T-helper 1 cell (primary cell): ENCODE data around the gene TUBGCP3.

ENCODE experiments used
- DNase-seq, 5 donors: peaks; one replicate each; pipeline ENCODE4 v3.0.0-alpha.2; 2012 to 2020

TUBGCP3 gene

GRCh38 chr13:112473818-112474217 is 114.1 kb downstream of the TUBGCP3 start:
- DNase-seq: no peak

DNA sequence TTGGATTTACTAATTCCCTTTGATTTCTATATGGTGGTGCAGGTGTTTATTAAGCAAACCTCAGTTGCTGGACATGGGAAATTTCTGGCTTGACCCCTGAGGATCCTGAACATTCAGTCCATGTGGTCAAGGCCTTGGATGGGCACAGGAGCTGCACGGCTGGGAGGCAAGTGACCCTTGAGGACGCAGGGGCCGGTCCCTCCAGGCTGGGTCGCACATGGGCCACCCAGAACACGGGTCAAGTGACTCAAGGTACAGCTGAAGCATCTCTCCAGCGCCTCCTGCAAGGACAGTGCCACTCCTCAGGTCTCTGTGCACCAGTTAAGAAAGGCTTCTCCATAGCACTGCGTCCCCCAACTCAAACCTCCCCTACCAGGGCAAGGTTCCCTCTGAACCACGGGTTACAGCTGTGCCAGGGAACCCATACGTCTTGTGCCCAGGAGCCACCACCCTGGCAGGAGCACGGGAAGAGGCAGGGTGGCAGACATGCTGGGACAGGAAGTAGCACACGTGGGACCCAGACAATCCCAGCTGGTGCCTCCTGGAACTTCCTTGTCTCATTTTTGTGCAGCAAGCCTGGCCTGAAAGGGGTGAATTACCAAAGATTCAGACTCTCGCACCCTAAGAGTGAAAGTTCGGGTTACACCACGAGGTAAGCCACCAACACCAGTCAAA is 118.7 kb downstream of the TUBGCP3 start:
- no peak for DNase-seq

DNA sequence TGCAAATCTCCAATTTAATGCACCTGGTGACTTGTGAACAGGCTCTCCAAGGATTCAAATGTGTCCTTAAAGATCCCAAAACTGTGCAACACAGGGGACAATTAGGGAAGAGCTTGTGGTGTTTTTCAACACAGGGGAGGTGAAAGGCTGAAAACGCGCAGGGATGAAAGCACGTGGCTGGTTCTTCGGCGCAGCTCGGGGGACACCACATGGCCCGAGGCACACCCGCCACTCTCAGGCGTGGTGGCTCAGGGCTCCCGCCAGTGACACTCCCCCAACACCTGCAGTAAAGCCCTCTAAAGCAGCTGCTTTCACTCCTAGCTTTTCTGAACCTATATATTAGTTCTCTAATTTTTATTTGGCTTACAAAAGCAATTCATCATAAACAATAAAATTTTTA is 119.9 kb downstream of the TUBGCP3 start:
- no peak for DNase-seq

DNA sequence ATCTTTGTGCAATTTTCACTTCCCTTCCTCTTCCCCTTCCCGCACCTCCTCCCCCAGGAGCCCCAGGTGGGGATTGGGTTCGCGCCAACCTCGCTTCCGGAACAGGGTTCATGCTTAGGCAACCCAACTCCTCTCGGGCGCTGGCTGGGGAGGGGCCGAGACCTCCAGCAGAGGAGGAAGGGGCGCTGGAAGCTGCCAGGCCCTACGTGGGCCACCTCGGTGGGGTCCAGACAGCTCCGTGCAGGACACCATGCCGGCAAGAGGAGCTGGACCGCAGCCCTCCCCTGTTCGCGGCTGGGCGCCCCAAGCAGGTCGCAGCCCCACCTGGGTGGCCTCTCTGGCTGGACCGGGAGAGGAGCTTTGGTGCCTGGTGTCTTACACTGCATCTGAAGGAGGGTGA is 120.7 kb downstream of the TUBGCP3 start:
- DNase-seq: no peak

DNA sequence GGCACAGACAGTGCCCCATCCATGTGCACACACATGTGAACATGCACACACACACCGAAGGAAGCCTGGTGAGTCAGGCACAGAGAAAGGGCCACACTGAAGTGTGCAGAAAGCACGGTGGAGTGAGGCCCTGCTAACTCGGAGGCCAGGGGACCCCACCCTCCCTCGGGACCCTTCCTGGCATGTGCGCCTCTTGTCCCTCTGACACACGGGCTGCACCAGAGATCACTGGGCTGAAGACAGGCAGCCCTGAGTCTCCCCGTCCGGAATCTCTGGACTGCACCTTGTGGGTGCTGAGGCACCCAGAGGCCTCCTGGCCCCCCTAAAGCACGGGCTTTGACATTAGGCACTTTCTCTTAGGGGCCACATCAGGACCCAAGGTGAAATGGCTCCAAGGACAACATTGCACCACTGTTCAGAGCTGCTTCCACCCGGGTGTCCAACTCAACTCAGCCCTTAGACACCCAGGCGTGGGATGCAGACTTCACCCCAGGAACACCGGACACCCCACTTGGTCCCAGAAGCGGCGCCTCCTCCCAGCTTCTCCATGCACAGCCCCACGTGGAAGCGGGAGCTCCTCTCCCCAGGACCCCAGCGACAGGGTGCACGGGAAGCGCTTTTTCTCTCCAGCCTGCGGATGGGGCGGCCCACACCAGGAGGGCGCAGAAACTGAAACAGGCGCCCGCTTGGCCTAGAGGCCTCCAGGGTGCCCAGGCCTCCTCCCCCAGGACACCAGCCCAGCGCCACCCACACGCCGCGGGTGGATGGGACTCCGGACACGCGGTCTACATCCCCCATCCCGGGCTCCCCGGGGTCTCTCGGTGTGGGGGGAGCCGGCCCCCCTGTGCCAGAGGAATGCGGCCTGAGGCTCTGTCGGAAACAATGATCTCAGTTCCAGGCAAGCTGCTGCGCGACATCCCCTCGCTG is 121.6 kb downstream of the TUBGCP3 start:
- DNase-seq: no peak

DNA sequence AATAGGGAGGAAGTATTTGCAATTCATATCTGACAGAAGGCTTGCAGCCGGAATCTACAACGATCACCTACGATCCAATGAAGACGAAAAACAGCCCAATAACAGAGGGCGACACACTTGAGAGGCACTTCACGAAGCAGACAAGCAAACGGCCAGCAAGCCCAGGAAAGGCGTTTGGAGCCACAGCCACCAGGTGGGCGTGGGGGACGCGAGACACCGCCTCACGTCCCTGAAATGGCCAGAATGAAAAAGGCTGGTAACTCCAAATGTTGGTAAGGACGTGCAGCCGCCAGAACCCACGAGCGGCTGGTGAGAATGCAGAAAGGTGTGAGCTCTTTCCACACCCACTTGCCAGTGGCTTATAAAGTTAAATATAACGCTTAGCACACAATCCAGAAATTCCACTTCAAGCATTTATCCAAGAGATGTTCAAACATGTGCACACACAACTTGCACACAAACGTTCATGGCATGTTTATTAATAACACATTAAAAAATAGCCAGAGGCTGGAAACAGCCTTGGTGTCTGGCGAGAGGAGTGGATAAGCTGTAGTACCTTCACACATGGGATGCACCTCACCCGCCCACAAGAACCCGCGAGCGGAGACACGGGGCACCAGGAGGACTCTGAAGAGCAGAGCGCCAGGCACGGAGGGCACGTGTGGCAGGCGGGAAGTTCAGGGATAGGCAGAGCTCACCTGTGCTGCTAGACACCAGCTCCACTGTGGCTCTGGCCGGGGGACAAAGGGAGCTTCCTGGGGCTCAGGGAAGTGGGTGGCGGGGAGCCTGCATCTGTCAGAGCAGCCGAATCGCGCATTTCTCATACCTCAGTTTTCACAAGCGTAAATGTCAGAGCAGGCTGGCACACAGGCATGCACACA is 122.5 kb downstream of the TUBGCP3 start:
- no peak for DNase-seq

GRCh38 chr13:112464720-112465119 is 123.2 kb downstream of the TUBGCP3 start:
- DNase-seq: no peak

- no peak for DNase-seq
Observed at GRCh38 chr13:112462408-112462807, 125.5 kb downstream of the TUBGCP3 start.

DNA sequence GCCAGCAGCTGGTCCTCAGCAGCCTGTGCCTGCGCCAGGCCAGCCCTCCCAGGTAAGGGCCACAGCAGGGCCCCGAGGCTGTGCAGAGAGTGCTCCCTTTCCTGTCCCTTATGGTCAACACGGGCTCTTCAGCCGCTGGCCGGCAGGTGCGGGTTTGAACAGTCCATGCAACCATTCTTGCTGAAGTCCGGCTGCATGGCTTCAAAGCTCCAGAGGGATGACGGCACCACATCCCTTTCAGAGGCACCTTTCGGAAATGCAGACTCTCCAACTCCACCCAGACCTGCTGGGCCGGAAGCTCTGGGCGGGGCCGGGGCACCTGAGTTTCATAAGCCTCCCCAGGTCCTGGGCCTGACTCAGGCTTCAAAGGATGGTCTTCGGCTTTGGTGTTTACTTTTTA is 130.5 kb downstream of the TUBGCP3 start:
- no peak for DNase-seq

DNA sequence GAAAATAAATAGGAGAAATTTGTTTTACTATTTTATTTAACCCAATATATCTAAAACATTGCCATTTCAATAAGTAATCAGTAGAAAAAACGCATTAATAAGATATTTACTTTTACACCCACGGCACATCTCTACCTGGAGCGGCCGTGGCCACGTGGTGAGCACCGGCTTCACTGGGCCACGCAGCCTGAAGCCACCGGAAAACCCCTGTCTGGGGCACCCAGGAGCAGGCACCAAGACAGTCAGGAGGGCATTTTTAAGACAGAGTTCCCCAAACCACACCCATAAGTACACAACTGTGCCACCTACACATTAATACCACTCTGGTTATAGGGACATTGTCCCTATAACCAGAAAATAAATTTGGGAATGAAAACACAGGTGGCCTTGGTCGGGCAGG is 130.9 kb downstream of the TUBGCP3 start:
- DNase-seq: no peak

- DNase-seq: no peak
Observed at GRCh38 chr13:112456138-112457056, 131.6 kb downstream of the TUBGCP3 start.

- DNase-seq: no peak
Observed at GRCh38 chr13:112455476-112456059, 132.4 kb downstream of the TUBGCP3 start.

DNA sequence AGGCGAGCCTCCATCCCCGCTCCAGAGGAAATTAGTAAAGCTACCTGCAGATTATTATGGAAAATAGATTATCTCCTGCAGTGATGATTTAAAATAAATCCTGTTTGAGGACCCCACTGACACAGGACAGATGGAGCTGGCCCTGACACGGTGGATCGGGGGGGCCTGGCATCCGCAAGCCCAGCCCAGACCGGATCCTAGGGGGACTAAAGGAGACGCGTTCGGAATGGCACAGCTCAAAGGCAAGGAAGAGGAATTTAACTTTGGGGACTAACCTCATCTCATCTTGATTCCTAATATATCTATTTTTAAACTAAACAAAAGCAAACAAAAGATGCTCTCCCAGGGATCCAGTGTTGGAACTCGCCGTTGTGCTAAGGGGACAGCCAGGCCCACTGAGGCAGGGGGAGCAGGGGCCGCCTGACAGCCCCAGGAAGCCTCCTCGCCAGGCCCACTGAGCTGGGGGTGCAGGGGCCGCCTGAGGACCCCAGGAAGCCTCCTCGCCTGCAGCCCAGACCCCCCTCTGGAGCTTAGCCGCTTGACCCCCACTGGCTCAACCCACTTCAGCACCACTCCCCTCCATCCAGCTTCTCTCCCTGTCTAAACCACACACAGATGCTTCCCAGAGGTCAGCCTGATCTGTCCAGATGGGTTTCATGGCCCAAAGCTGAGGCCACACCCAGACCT is 133.2 kb downstream of the TUBGCP3 start:
- no peak for DNase-seq

GRCh38 chr13:112453874-112454647 is 133.9 kb downstream of the TUBGCP3 start:
- DNase-seq: no peak

DNA sequence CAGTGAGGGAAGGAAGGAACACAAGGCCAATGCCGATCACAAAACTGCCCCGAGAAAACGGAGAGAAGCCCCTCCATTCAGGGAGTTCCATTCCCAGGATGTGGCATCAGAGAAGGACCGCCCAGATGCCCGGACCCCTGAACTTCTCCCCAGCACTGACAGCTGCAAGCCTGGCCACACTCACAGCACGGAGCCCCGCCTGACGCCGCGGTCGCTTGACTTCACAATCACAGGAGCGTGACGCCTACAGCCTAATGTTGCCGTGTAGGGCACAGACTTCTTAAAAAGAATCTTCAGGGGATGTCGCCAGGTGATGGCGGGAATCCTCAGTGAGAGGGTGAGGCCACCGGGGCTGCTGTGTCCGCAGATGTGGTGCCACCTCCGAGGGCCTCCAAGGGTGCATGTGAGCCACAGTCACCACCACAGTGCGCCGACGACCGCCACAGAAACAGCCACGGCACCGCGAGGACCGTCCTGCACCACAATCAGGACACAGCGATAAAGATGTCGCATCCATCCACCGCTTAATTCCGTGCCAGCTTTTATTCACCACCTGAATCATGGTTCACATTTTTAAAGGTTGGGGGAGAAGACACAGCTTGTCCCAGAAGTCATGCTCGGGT is 134.6 kb downstream of the TUBGCP3 start:
- no peak for DNase-seq

GRCh38 chr13:112452380-112453206 is 135.4 kb downstream of the TUBGCP3 start:
- DNase-seq: no peak

GRCh38 chr13:112451512-112452379 is 136.2 kb downstream of the TUBGCP3 start:
- no peak for DNase-seq

- no peak for DNase-seq
Observed at GRCh38 chr13:112450904-112451240, 137.1 kb downstream of the TUBGCP3 start.
